ENCODE data around the gene EIF4E3.

EIF4E3 gene

DNA sequence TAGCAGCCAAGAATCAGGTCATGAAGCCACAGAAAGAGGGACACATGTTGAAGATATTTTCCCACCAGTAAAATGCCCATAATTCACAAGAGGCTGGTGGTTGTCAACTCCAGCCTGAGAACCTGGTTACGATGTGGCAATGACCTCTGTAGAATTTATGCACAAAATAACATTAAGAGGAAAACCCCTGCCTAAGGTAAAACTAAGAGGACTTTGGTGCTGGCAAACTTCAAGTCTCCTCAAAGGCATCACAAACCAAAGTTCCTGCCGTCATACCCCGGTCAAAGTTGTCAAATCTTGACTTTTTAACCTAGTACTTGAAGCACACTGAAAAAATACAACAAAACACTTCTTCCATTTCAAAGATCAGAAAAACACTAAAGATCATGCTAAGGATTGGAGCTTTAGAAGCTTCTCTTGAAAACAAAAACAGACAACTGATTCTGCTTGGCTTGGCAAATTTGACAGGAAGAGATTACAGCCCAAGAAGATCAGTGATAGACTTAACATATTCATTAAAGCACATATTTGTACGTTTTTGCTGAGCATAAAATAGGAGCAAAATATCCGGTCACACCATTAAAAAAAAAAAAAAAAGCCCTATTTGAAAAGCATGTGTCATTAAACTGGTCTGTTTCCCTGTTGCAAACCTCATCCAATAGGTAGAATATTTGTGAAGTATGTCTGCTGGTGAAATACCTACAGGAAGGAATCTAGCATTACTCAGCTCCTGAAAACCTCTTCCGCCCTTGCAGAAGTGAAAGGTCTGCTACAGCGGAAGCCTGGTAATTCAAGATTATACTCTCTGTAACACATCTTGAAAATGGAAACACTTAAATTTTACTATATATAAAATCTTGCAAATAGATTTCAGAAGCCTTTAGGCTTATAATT, 22.8 kb downstream of the EIF4E3 start:
- no peak for TF ChIP-seq Cebpa-rat (IDR thresholded peaks at IDR 0.05)
- H3K4me2 ChIP-seq = no peak overlapping the region

DNA sequence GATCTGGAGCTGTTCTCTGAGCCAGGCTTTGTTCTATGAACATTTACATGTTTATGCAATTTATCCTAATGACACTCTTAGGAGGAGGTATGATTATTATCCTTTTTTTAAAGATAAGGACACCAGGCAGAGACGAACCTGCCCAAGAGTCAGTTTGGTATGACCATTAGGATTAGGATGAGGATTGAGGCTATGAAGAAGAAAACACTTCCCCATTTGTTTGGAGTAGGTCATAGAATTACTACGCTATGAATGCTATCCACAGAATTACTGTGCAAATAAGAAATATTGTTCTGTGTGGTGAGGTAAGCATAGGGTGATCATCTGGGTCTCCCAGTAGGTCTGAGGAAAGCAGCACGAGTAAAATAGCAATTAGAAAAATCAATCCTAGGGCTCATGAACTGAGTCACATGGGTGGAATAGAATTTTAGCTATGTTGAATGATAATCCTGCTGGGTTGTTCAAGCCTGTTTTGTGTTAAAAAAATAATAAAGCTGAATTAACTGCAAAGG, 23.9 kb downstream of the EIF4E3 start:
- Histone ChIP-seq H3K4me2 (no peak overlapping the region), H3K9me3 (replicated peaks in 1 of 11) (no peaks in the 10 kb centered on the region), H3K36me3 (no peaks in the 10 kb centered on the region), H3K4me1 (peaks cover 0 to 9% (median 0%) of the 10 kb centered on the region in 10 experiments; a peak in 2 of 20 replicates), H3K4me3 (no peak overlapping the region), H4K20me1 (no peaks in the 10 kb centered on the region), H3K27ac (no peak overlapping the region), H3K27me3 (no peaks in the 10 kb centered on the region), H3K9ac (no peak overlapping the region)
- no peak for TF ChIP-seq Cebpa-rat (IDR thresholded peaks at IDR 0.05)

More for the DNA sequence above, 22.8 kb downstream of the EIF4E3 start:
- Histone ChIP-seq H3K9ac (no peak overlapping the region), H3K4me1 (peaks cover 0 to 9% (median 0%) of the 10 kb centered on the region in 10 experiments; a peak in 2 of 20 replicates), H3K4me3 (no peak overlapping the region), H3K36me3 (no peaks in the 10 kb centered on the region), H4K20me1 (no peaks in the 10 kb centered on the region), H3K27me3 (no peaks in the 10 kb centered on the region), H3K9me3 (replicated peaks in 1 of 11) (no peaks in the 10 kb centered on the region), H3K27ac (no peak overlapping the region)

- no peak overlapping the region for H3K9ac ChIP-seq
- no peak for TF ChIP-seq Cebpa-rat (IDR thresholded peaks at IDR 0.05)
- H3K4me1 ChIP-seq = no peaks in the 10 kb centered on the region
- no peak overlapping the region for H3K4me3 ChIP-seq
- H3K27ac ChIP-seq = no peak overlapping the region
- no peaks in the 10 kb centered on the region for H3K36me3 ChIP-seq
- no peaks in the 10 kb centered on the region for H3K9me3 ChIP-seq (replicated peaks in 1 of 11)
- no peaks in the 10 kb centered on the region for H4K20me1 ChIP-seq
- no peaks in the 10 kb centered on the region for H3K27me3 ChIP-seq
- no peak overlapping the region for H3K4me2 ChIP-seq
Observed at GRCh38 chr3:71695000-71695482, 30.2 kb downstream of the EIF4E3 start.

DNA sequence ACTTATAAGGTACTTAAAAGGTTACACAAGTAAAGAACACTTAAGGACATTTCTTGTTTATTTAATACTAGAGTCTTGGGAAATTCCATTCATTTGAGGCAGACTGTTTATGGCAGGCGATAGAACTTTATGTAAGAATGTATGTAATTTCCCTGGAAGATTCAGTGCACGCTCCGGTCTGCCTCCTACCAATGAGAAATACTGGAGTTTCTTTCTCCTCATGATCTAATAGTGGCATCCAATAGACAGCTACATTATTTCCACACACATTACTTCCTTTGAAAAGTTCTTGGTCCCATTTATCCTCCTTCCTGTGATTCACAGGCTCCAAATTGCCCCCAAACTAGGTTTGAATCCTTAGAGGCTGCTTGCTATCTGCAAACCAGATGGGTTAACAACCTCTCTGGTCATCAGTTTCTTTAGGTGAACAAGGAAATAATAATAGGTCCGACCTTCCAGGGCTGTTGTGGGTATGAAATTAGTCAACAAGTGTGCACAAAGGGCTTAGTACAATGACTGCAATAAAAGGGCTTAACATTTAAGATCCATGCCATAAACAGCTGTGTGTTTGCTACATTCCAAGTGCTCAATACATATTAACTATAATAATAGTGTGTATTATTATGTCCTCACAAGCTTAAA, 30.7 kb downstream of the EIF4E3 start:
- Histone ChIP-seq H3K27me3 (no peaks in the 10 kb centered on the region), H3K36me3 (no peaks in the 10 kb centered on the region), H3K4me2 (no peak overlapping the region), H4K20me1 (no peaks in the 10 kb centered on the region), H3K9ac (no peak overlapping the region), H3K4me1 (no peaks in the 10 kb centered on the region), H3K4me3 (no peak overlapping the region), H3K9me3 (replicated peaks in 1 of 11) (no peaks in the 10 kb centered on the region), H3K27ac (no peak overlapping the region)
- no peak for TF ChIP-seq Cebpa-rat (IDR thresholded peaks at IDR 0.05)

DNA sequence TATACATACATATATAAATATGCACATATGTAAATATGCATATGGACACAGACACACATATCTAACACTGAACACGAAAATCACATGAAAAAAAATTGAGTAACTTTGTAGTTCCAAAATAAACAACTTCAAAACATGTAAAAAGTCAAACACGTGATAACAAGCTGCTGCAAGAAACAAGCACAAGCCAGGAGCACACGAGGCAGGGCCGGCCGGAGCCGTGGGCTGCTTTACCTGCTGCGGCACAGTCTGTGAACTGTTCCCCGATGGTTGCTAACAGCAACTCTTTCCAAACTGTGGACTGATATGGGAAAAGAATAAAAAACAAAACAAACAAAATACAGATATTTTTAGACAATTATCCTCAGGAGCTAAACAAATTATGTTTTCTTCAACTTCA, 31.6 kb downstream of the EIF4E3 start:
- no peaks in the 10 kb centered on the region for H3K27me3 ChIP-seq
- no peaks in the 10 kb centered on the region for H3K9me3 ChIP-seq (replicated peaks in 1 of 11)
- no peak overlapping the region for H3K4me2 ChIP-seq
- H4K20me1 ChIP-seq = no peaks in the 10 kb centered on the region
- H3K27ac ChIP-seq = no peak overlapping the region
- no peaks in the 10 kb centered on the region for H3K36me3 ChIP-seq
- H3K4me1 ChIP-seq = no peaks in the 10 kb centered on the region
- no peak for TF ChIP-seq Cebpa-rat (IDR thresholded peaks at IDR 0.05)
- no peak overlapping the region for H3K4me3 ChIP-seq
- H3K9ac ChIP-seq = no peak overlapping the region

DNA sequence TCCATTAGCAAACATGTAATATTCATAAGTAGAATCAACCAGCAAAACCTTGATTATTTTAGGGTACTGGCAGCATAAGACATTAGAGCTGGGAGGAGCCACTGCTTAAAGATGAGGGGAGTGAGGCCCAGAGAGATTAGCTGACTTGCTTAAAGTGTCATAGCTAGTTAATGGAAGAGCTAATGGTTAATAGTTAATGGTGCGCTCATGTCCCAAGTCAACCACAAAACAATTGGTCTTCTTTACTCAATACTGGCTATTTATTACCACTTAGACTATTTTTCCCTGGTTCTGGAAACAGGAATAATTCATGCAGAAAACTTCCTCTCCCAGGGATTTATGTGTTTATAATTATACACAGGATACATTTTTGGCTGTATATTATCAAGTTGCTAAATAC, 33.1 kb downstream of the EIF4E3 start:
- H3K27me3 ChIP-seq = no peaks in the 10 kb centered on the region
- no peaks in the 10 kb centered on the region for H4K20me1 ChIP-seq
- no peaks in the 10 kb centered on the region for H3K36me3 ChIP-seq
- no peak overlapping the region for H3K27ac ChIP-seq
- H3K9me3 ChIP-seq (replicated peaks in 1 of 11) = no peaks in the 10 kb centered on the region
- no peak overlapping the region for H3K4me2 ChIP-seq
- no peak overlapping the region for H3K9ac ChIP-seq
- H3K4me3 ChIP-seq = no peak overlapping the region
- H3K4me1 ChIP-seq = no peaks in the 10 kb centered on the region
- no peak for TF ChIP-seq Cebpa-rat (IDR thresholded peaks at IDR 0.05)

DNA sequence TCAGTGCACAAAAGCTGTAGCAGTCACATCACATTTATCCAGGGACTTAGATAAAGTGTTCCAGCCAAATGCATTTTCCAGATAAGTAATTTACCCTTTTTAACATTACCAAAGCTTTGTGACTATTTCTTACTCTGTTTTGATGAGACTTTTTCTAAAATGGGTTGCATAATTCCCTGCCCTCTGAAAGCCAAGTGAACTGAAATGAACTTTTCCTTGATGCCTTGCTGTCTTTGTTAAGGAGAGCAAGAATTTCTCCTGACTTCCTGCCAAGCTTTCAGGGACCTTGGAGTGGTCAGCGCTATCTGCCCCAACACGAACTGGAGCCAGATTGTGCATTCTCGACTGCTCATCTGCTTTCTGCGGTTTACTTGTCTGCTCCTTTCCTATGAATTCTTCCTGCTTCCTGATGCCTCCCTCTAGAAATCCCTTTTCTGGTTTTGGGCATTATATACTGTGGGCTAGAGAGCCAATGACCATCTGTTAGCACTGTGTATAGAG, 34.8 kb downstream of the EIF4E3 start:
- Histone ChIP-seq H3K27me3 (no peaks in the 10 kb centered on the region), H3K27ac (no peak overlapping the region), H3K9me3 (replicated peaks in 1 of 11) (no peaks in the 10 kb centered on the region), H3K4me2 (no peak overlapping the region), H3K36me3 (no peaks in the 10 kb centered on the region), H3K4me1 (peaks cover 0 to under 1% (median 0%) of the 10 kb centered on the region in 10 experiments; a peak in 2 of 20 replicates), H4K20me1 (no peaks in the 10 kb centered on the region), H3K9ac (no peak overlapping the region), H3K4me3 (no peak overlapping the region)
- no peak for TF ChIP-seq Cebpa-rat (IDR thresholded peaks at IDR 0.05)

DNA sequence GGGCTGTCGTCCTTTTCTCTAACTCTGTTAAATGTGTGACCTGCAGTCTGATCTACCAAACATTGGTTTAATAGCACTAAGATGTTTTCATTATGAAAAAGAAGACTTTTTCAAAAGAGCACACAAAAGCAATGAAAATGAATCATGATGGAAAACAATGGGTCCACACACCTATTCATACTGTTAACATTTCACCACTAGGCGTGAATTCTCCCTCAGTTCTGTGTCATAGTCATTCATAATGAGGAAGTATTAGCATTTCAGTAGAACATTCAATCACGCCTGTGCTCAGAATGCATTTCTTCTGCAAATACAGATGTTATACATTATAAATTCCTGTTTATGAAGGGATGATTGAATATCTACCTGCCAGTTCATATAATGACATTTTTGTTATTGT, 35.9 kb downstream of the EIF4E3 start:
- Histone ChIP-seq H3K36me3 (no peaks in the 10 kb centered on the region), H3K4me1 (peaks cover 0 to 12% (median 0%) of the 10 kb centered on the region in 10 experiments; a peak in 6 of 20 replicates), H3K9ac (no peak overlapping the region), H3K27ac (no peak overlapping the region), H3K4me2 (no peak overlapping the region), H3K9me3 (replicated peaks in 1 of 11) (no peaks in the 10 kb centered on the region), H3K27me3 (no peaks in the 10 kb centered on the region), H3K4me3 (no peak overlapping the region), H4K20me1 (no peaks in the 10 kb centered on the region)
- no peak for TF ChIP-seq Cebpa-rat (IDR thresholded peaks at IDR 0.05)

- H3K9me3 ChIP-seq (replicated peaks in 1 of 11) = no peaks in the 10 kb centered on the region
- H3K4me2 ChIP-seq = no peak overlapping the region
- H3K27ac ChIP-seq = no peak overlapping the region
- H3K4me3 ChIP-seq = no peak overlapping the region
- H3K9ac ChIP-seq = no peak overlapping the region
- H3K36me3 ChIP-seq = no peaks in the 10 kb centered on the region
- no peak for TF ChIP-seq Cebpa-rat (IDR thresholded peaks at IDR 0.05)
- no peaks in the 10 kb centered on the region for H4K20me1 ChIP-seq
- peaks cover 0 to 23% (median 0%) of the 10 kb centered on the region in 10 experiments; a peak in 6 of 20 replicates for H3K4me1 ChIP-seq
- no peaks in the 10 kb centered on the region for H3K27me3 ChIP-seq
Observed at GRCh38 chr3:71688121-71688520, 37.1 kb downstream of the EIF4E3 start.
